HPDE6-E6E7 (cell line): Measurements from ENCODE around the gene ELL2.

ENCODE experiments used
- DNase-seq: peaks from one replicate; pipeline ENCODE4 v3.0.0; 2011; ENCODE audit warnings: missing footprints; ENCODE audit errors: extremely low spot score

Gene ELL2

GRCh38 chr5:95983080-95983479, 21.4 kb upstream of the ELL2 start:
- DNase-seq: no peak

DNA sequence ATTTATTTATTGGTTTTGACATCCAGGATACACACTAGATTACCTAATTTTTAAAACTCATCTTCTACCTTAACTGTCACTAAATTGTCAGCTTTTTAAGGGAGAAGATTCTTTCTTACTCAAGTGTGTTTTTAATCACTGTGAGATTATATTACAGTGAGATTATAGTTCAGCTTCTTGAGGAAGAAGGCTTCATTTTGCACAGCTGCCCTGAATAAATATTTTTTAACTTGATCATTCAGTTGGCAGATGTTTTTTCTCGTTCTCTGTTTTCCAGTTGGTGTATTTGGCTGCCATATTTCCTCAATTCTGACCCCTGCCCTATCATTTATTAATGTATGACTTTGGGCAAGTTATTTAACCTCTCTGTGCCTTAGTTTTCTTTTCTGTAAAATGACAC, 15.0 kb upstream of the ELL2 start:
- DNase-seq: no peak

- no peak for DNase-seq
These were observed 14.1 kb upstream of the ELL2 start for GRCh38 chr5:95975703-95976102.

GRCh38 chr5:95973793-95974325, 12.2 kb upstream of the ELL2 start:
- no peak for DNase-seq

DNA sequence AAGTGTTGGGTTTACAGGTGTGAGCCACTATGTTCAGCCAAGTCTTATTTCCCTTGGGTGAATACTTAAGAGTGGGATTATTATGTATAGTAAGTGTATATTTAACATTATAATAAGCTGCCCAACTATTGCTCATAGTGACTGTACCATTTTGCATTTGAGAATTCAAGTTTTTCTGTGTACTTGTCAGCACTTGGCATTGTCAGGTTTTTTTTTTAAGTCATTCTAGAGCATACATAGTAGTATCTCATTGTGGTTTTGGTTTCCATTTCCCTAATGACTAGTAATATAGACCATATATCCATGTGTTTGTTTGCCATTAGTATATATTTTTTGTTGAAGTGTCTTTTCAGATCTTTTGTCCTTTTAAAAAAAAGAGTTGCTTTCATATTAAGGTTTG, 10.5 kb upstream of the ELL2 start:
- DNase-seq: no peak

- no peak for DNase-seq
These were observed 8.7 kb upstream of the ELL2 start for GRCh38 chr5:95970359-95970704.

- no peak for DNase-seq
These were observed 8.2 kb upstream of the ELL2 start for GRCh38 chr5:95969651-95970358.

- no peak for DNase-seq
These were observed 7.4 kb upstream of the ELL2 start for GRCh38 chr5:95969055-95969454.

DNA sequence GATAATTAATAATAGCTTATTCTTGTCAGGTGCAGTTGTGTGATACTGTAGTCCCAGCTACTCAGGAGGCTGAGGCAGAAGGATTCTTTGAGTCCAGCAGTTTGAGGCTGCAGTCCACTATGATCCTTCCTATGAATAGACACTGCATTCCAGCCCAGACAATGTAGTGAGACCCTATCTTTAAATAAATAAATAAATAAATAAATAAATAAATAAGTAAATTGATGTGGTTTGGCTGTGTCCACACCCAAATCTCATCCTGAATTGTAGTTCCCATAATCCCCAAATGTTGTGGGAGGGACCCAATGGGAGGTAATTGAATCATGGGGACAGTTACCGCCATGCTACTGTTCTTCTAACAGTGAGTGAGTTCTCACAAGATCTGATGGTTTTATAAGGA, 5.6 kb upstream of the ELL2 start:
- DNase-seq: no peak

DNA sequence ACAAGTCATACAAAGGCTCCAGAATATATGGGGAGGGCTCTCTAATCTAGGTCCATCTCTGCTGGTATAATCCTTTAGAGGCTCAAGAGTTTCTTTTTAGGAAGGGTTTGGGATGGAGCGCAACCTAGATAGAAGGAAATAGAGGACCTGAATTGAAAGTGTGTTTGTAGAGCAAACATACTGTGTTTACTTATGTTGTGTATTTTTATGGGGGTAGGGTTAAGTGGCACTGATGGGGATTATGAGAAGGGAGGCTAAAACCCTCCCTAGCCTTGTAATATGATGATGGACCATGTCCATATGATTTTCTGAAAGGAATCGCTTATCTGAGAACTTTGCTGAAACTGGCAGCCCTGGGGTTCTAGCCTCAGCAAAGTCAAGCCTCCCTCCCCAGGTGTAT, 4.4 kb upstream of the ELL2 start:
- no peak for DNase-seq

- no peak for DNase-seq
These were observed 2.2 kb upstream of the ELL2 start for GRCh38 chr5:95963650-95964410.

DNA sequence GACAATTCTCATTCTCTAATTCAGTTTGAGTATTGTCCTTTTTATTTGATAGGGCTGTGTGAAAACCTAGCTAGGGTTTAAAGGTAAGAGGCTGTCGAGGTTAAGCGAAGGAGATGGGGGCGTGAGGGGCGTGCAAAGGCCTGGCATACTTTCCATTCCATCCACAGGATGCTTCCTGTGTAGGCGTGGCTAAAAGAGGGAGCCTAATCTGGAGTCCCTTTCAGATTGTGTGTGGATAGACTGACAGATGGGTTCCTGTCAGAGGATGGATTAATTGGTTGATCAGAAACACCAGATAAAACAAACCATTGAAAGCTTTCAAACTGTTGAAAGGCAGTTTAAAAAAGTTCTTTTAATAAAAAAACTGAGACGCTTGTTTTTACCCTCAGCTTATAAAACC, 1.1 kb upstream of the ELL2 start:
- no peak for DNase-seq

- no peak for DNase-seq
These were observed 773 bp upstream of the ELL2 start for GRCh38 chr5:95962475-95962773.

- peak; percentile 54 for DNase-seq
These were observed 709 bp downstream of the ELL2 start for GRCh38 chr5:95960667-95961616.

GRCh38 chr5:95959888-95960666, 1.6 kb downstream of the ELL2 start:
- no peak for DNase-seq

GRCh38 chr5:95959051-95959887, 2.4 kb downstream of the ELL2 start:
- DNase-seq: no peak

DNA sequence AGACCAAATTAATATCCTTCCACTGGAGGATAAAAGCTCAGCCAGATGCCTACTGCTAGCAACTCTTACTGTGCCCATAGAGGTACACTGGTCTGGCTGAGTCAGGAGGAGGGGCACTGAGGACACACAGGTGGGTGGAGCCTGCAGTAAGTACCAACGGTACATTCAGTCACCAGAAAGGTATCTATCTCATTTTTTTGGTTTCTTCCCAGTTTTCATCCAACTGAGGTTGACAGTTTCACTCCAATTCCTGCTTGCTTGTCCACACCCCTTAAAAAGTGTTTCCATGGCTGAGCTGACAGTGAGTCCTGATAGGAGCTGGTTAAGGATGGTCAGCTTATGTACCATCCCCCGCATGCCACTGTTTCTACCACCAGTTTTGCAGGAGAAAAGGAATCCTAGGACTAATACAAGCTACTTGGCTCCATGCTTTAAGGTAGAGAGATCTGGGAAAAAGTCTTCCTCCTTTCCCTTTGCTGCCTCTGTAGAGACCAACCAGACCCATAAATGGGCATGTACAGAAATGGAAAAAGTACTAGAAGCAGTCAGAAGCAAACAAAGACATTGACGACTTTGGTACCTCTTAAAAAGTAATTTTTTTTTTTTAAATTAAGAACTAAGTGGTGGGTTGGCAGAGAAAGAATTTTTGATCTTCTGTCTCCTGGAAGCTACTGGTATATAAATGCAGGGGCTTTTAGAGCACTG, 3.2 kb downstream of the ELL2 start:
- DNase-seq: no peak

- DNase-seq: no peak
These were observed 4.0 kb downstream of the ELL2 start for GRCh38 chr5:95957561-95958203.

DNA sequence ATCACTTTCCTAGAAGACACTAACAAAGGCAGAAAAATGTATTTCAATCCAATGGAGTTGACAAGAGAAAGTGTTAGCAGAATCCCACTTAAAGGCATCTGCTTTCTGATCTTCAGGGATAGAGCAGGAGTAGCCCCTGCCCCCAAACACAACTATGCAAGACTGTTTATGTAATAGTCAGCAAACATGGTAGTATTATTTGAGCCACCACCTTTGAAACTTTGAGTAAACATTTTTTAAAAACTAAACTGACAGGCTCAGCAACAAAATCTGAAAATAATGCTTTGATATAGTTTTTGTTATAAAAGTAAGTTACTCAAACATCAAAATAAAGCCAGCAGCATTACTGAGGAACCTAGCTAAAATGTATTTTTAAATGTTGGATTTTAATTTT, 4.8 kb downstream of the ELL2 start:
- DNase-seq: no peak
